NCI-H345 treated with DMSO at 0.1 percent for 48 hours (cell line): Measurements from ENCODE around the gene C9orf72.
A peak's percentile ranks its signal among the peaks of the same experiment; 100 is the strongest.
"Not testable (repeated sequence)": the region's sequence is repeated elsewhere in the genome, so short reads cannot be mapped to it uniquely, and the experiment has no call there.

Experiments
- DNase-seq: peaks from one replicate; lab custom pipeline; 2025; ENCODE audit not compliant: unreplicated experiment; lab: John Stamatoyannopoulos, UW

C9orf72 gene

GRCh38 chr9:27572918-27573633 lies at the start of gene C9orf72:
Gene C9orf72, minus strand, starts transcription at chr9:27573481. Its CDS starts 6,361 bp downstream, at chr9:27567120.
- DNase-seq: peak; percentile 67

- DNase-seq: no peak
Observed at GRCh38 chr9:27622693-27623340, 49.5 kb upstream of the C9orf72 start.

GRCh38 chr9:27619743-27620142 lies 46.5 kb upstream of the C9orf72 start:
- no peak for DNase-seq

GRCh38 chr9:27618066-27618465 lies 44.8 kb upstream of the C9orf72 start:
- no peak for DNase-seq

- DNase-seq: no peak
Observed at GRCh38 chr9:27614551-27614950, 41.3 kb upstream of the C9orf72 start.

- not testable (repeated sequence) for DNase-seq
Observed at GRCh38 chr9:27612036-27612435, 38.8 kb upstream of the C9orf72 start.

- no peak for DNase-seq
Observed at GRCh38 chr9:27610622-27611021, 37.3 kb upstream of the C9orf72 start.

GRCh38 chr9:27602954-27603353 lies 29.7 kb upstream of the C9orf72 start:
- DNase-seq: no peak

GRCh38 chr9:27602142-27602861 lies 29.0 kb upstream of the C9orf72 start:
- no peak for DNase-seq

GRCh38 chr9:27601396-27601795 lies 28.1 kb upstream of the C9orf72 start:
- no peak for DNase-seq

- DNase-seq: no peak
Observed at GRCh38 chr9:27600256-27600655, 27.0 kb upstream of the C9orf72 start.

GRCh38 chr9:27599870-27600238 lies 26.6 kb upstream of the C9orf72 start:
- no peak for DNase-seq

GRCh38 chr9:27599102-27599869 lies 26.0 kb upstream of the C9orf72 start:
- DNase-seq: no peak

- DNase-seq: no peak
Observed at GRCh38 chr9:27595733-27596132, 22.5 kb upstream of the C9orf72 start.

GRCh38 chr9:27591672-27592071 lies 18.4 kb upstream of the C9orf72 start:
- DNase-seq: no peak

GRCh38 chr9:27591093-27591492 lies 17.8 kb upstream of the C9orf72 start:
- DNase-seq: no peak

- no peak for DNase-seq
Observed at GRCh38 chr9:27590651-27591050, 17.4 kb upstream of the C9orf72 start.

GRCh38 chr9:27589462-27589861 lies 16.2 kb upstream of the C9orf72 start:
- no peak for DNase-seq

GRCh38 chr9:27586304-27586703 lies 13.0 kb upstream of the C9orf72 start:
- DNase-seq: no peak

- no peak for DNase-seq
Observed at GRCh38 chr9:27584931-27585330, 11.7 kb upstream of the C9orf72 start.

GRCh38 chr9:27582794-27583193 lies 9.5 kb upstream of the C9orf72 start:
- DNase-seq: no peak
